OCI-LY1 (cell line): Measurements from ENCODE around the gene ANO2.

Experiments used
- CTCF ChIP-seq: fragments of 200-600 bp; sonication (generic), shearing (Covaris generic); IDR thresholded peaks from 2 replicates; pipeline ENCODE4 v1.5.1; 2017; ENCODE audit warnings: mild to moderate bottlenecking, antibody characterized with exemption, low read length, moderate library complexity, mixed read lengths
- EZH2 ChIP-seq: fragments of 200-600 bp; sonication (generic), shearing (Covaris generic); IDR thresholded peaks from 2 replicates; pipeline ENCODE4 v1.8.0; 2017; ENCODE audit warnings: borderline replicate concordance, mixed run types, mild to moderate bottlenecking, antibody characterized with exemption, low read length, moderate library complexity, mixed read lengths

GRCh38 chr12:5872745-5873144 lies 72.3 kb downstream of the ANO2 start:
- TF ChIP-seq CTCF (peak; percentile 30; the same call in 1 of the 2 replicates), EZH2 (no peak)
